ENCODE data around the gene SLC7A6. TPM values are rescaled to one million over a fixed set of nuclear protein-coding genes. Genes with fewer than 3 reads are reported as not detected.

Gene SLC7A6
- total and polyA plus RNA-seq, 2 of the 13 experiments (the other 11 are each of a cell fraction or from before 2014, with no cell fraction given): 35.8 to 70.8 TPM

DNA sequence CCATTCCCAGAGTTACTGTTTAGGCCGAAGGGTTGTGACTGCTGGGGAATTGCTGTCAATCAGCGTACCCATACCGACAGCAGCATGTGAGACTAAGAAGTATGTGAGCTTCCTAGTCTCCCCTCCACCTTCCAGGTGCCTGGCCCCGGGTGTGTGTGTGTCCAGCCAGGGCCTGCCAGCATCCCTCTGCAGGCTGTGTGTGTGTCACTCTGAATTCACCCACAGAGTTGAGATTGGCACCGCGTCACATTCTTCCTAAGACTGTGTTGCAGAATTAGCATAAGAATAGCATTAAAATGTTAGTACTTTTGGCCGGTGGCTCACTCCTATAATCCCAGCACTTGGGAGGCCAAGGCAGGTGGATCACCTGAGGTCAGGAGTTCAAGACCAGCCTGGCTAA, 78.3 kb downstream of the SLC7A6 start:
- no peaks in the 10 kb centered on the region for H3K4me1 ChIP-seq (ENCODE audit: insufficient read depth, low read length)
- H2AFZ ChIP-seq (ENCODE audit: low read length): no peak overlapping the region
- no peak overlapping the region for H3K4me2 ChIP-seq (ENCODE audit: low read depth, low read length)
- intact Hi-C loops (cut with micrococcal nuclease; ENCODE audit: unreplicated experiment): no loop called here
- no peaks in the 10 kb centered on the region for H4K20me1 ChIP-seq (ENCODE audit: insufficient read depth, low read length)
- ChIA-PET CTCF (ENCODE audit: low intra/inter-chr PET ratio, low total read pairs) (no interaction called here), POLR2A (no interaction called here)
- no peak overlapping the region for H3K4me3 ChIP-seq (replicated peaks in 1 of 3; ENCODE audit: insufficient read depth in 1 of 3, low read depth in 2 of 3, low read length in 3 of 3)
- H3K9me3 ChIP-seq (ENCODE audit: low read length): no peaks in the 10 kb centered on the region
- DNase-seq (ENCODE audit: low spot score) (no peak), FAIRE-seq (no peak), ATAC-seq (no peak)
- WGBS (ENCODE audit: low lambda C conversion rate): 100% methylated on average over 7 of the region's 7 CpGs
- H3K79me2 ChIP-seq (ENCODE audit: insufficient read depth, low read length): no peaks in the 10 kb centered on the region
- H3K27me3 ChIP-seq (ENCODE audit: control insufficient read depth in 1 of 2, insufficient read depth in 2 of 2, low read length in 2 of 2): no peaks in the 10 kb centered on the region
- BruUV-seq (replicated peaks): no TSS peak
- H3K27ac ChIP-seq (ENCODE audit: extremely low read length, insufficient read depth, low read length): no peak overlapping the region
- H3K36me3 ChIP-seq (replicated peaks in 1 of 2; ENCODE audit: control insufficient read depth in 1 of 2, insufficient read depth in 2 of 2, low read length in 2 of 2): peaks cover 49 to 92% of the 10 kb centered on the region in 2 experiments
- no peak overlapping the region for H3K9ac ChIP-seq (ENCODE audit: insufficient read depth, low read depth, low read length)
- no peak for TF ChIP-seq MAF1 (CRISPR knock-in tag; IDR thresholded peaks at IDR 0.05; ENCODE audit: borderline replicate concordance)
- no peak for TF ChIP-seq PHB2 (IDR thresholded peaks at IDR 0.05; ENCODE audit: partially characterized antibody)
- no peak for TF ChIP-seq ZNF572 (CRISPR knock-in tag; IDR thresholded peaks at IDR 0.05)
- no peak for TF ChIP-seq CAMTA2 (CRISPR knock-in tag; IDR thresholded peaks at IDR 0.05; ENCODE audit: borderline replicate concordance)
- TF ChIP-seq KLF16 (CRISPR knock-in tag; IDR thresholded peaks at IDR 0.05): no peak
- no peak for TF ChIP-seq HMG20B (CRISPR knock-in tag; conservative IDR thresholded peaks at IDR 0.05)
- TF ChIP-seq, protein P1, sequence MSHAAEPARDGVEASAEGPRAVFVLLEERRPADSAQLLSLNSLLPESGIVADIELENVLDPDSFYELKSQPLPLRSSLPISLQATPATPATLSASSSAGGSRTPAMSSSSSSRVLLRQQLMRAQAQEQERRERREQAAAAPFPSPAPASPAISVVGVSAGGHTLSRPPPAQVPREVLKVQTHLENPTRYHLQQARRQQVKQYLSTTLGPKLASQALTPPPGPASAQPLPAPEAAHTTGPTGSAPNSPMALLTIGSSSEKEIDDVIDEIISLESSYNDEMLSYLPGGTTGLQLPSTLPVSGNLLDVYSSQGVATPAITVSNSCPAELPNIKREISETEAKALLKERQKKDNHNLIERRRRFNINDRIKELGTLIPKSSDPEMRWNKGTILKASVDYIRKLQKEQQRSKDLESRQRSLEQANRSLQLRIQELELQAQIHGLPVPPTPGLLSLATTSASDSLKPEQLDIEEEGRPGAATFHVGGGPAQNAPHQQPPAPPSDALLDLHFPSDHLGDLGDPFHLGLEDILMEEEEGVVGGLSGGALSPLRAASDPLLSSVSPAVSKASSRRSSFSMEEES (CRISPR knock-in tag; IDR thresholded peaks at IDR 0.05): no peak
- in situ Hi-C loops (cut with HindIII; ENCODE audit: extremely low pct_ligation_motif_present, low pct_unique_long_range_greater_than_20kb): no loop called here

DNA sequence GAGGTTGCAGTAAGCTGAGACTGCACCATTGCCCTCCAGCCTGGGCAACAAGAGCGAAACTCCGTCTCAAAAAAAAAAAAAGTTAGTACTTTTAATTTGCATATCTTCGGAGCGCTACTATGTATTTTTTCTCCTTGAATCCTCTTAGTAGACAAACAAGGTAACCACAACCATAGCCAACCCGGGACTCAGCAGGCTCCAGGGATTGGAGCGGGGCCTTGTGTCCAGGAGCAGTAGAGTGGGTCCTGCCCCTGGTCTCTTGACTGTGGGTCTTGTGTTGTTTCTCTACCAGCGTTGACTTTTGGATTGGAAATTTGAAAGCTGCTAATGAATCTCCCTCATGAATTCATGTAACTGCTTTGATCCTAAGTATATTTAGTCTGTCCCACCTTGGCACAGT, 78.8 kb downstream of the SLC7A6 start:
- H3K4me3 ChIP-seq (replicated peaks in 1 of 3; ENCODE audit: insufficient read depth in 1 of 3, low read depth in 2 of 3, low read length in 3 of 3): no peak overlapping the region
- in situ Hi-C loops (cut with HindIII; ENCODE audit: extremely low pct_ligation_motif_present, low pct_unique_long_range_greater_than_20kb): no loop called here
- BruUV-seq (replicated peaks): no TSS peak
- ATAC-seq (no peak), DNase-seq (ENCODE audit: low spot score) (no peak), FAIRE-seq (no peak)
- H2AFZ ChIP-seq (ENCODE audit: low read length): no peak overlapping the region
- H3K36me3 ChIP-seq (replicated peaks in 1 of 2; ENCODE audit: control insufficient read depth in 1 of 2, insufficient read depth in 2 of 2, low read length in 2 of 2): peaks cover 46 to 92% of the 10 kb centered on the region in 2 experiments
- H3K9me3 ChIP-seq (ENCODE audit: low read length): no peaks in the 10 kb centered on the region
- ChIA-PET POLR2A (no interaction called here), CTCF (ENCODE audit: low intra/inter-chr PET ratio, low total read pairs) (no interaction called here)
- H3K4me1 ChIP-seq (ENCODE audit: insufficient read depth, low read length): no peaks in the 10 kb centered on the region
- no peaks in the 10 kb centered on the region for H4K20me1 ChIP-seq (ENCODE audit: insufficient read depth, low read length)
- no peak overlapping the region for H3K4me2 ChIP-seq (ENCODE audit: low read depth, low read length)
- H3K9ac ChIP-seq (ENCODE audit: insufficient read depth, low read depth, low read length): no peak overlapping the region
- intact Hi-C loops (cut with micrococcal nuclease; ENCODE audit: unreplicated experiment): no loop called here
- no peaks in the 10 kb centered on the region for H3K27me3 ChIP-seq (ENCODE audit: control insufficient read depth in 1 of 2, insufficient read depth in 2 of 2, low read length in 2 of 2)
- H3K27ac ChIP-seq (ENCODE audit: extremely low read length, insufficient read depth, low read length): no peak overlapping the region
- no peaks in the 10 kb centered on the region for H3K79me2 ChIP-seq (ENCODE audit: insufficient read depth, low read length)
- over 99% methylated on average over 7 of the region's 7 CpGs for WGBS (ENCODE audit: low lambda C conversion rate)
- TF ChIP-seq, protein P2, sequence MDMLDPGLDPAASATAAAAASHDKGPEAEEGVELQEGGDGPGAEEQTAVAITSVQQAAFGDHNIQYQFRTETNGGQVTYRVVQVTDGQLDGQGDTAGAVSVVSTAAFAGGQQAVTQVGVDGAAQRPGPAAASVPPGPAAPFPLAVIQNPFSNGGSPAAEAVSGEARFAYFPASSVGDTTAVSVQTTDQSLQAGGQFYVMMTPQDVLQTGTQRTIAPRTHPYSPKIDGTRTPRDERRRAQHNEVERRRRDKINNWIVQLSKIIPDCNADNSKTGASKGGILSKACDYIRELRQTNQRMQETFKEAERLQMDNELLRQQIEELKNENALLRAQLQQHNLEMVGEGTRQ (IDR thresholded peaks at IDR 0.05; ENCODE audit: low read depth, low read length): no peak
- TF ChIP-seq, protein P2 (CRISPR knock-in tag; IDR thresholded peaks at IDR 0.05; ENCODE audit: borderline replicate concordance): no peak
- TF ChIP-seq TOPORS (CRISPR knock-in tag; IDR thresholded peaks at IDR 0.05) (no peak), ZNF768 (CRISPR knock-in tag; IDR thresholded peaks at IDR 0.05) (no peak)
- TF ChIP-seq, protein P3, sequence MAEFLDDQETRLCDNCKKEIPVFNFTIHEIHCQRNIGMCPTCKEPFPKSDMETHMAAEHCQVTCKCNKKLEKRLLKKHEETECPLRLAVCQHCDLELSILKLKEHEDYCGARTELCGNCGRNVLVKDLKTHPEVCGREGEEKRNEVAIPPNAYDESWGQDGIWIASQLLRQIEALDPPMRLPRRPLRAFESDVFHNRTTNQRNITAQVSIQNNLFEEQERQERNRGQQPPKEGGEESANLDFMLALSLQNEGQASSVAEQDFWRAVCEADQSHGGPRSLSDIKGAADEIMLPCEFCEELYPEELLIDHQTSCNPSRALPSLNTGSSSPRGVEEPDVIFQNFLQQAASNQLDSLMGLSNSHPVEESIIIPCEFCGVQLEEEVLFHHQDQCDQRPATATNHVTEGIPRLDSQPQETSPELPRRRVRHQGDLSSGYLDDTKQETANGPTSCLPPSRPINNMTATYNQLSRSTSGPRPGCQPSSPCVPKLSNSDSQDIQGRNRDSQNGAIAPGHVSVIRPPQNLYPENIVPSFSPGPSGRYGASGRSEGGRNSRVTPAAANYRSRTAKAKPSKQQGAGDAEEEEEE (CRISPR knock-in tag; IDR thresholded peaks at IDR 0.05; ENCODE audit: borderline replicate concordance): no peak
